ENCODE data around the gene KRTAP9-2.
"Not testable (repeated sequence)": the region's sequence is repeated elsewhere in the genome, so short reads cannot be mapped to it uniquely, and the experiment has no call there.

KRTAP9-2 gene

GRCh38 chr17:41237949-41238437, 11.5 kb downstream of the KRTAP9-2 start, which contains the start of gene KRTAP9-8:
TSS of gene KRTAP9-8 (plus strand) at chr17:41237999. CDS start at chr17:41238052, 53 bp downstream.
- H3K4me1 ChIP-seq (ENCODE audit: control insufficient read depth, insufficient read depth, low read length); POLR2A ChIA-PET; H3K4me3 ChIP-seq (ENCODE audit: low read depth, low read length); H3K27ac ChIP-seq (ENCODE audit: extremely low read depth, low read depth, low read length); H3K36me3 ChIP-seq (ENCODE audit: control insufficient read depth in 2 of 2, insufficient read depth in 1 of 2, low read length in 2 of 2); H3K9me3 ChIP-seq (ENCODE audit: control insufficient read depth, insufficient read depth, low read depth, low read length); CTCF ChIA-PET: not testable (repeated sequence)
- peak; percentile 94 for TF ChIP-seq ZIC2 (tag by site-specific recombination; IDR thresholded peaks at IDR 0.05)

GRCh38 chr17:41246995-41247787, 20.7 kb downstream of the KRTAP9-2 start:
- POLR2A ChIA-PET; H3K27ac ChIP-seq (ENCODE audit: extremely low read depth, low read depth, low read length); H3K36me3 ChIP-seq (ENCODE audit: control insufficient read depth in 2 of 2, insufficient read depth in 1 of 2, low read length in 2 of 2); H3K9me3 ChIP-seq (ENCODE audit: control insufficient read depth, insufficient read depth, low read depth, low read length); H3K4me3 ChIP-seq (ENCODE audit: low read depth, low read length); H3K4me1 ChIP-seq (ENCODE audit: control insufficient read depth, insufficient read depth, low read length): not testable (repeated sequence)
- TF ChIP-seq ZNF366 (tag by site-specific recombination; conservative IDR thresholded peaks at IDR 0.05) = peak; percentile 58
- CTCF ChIA-PET = interaction anchor here (0.6 to 0.7 kb wide), 2 partner anchors 333 to 678 kb away, joined by 3 to 5 read pairs; no protein-coding TSS in a partner anchor

- H3K4me1 ChIP-seq (ENCODE audit: control insufficient read depth, insufficient read depth, low read length); H3K4me3 ChIP-seq (ENCODE audit: low read depth, low read length); H3K9me3 ChIP-seq (ENCODE audit: control insufficient read depth, insufficient read depth, low read depth, low read length); H3K36me3 ChIP-seq (ENCODE audit: control insufficient read depth in 2 of 2, insufficient read depth in 1 of 2, low read length in 2 of 2); POLR2A ChIA-PET; H3K27ac ChIP-seq (ENCODE audit: extremely low read depth, low read depth, low read length): not testable (repeated sequence)
- CTCF ChIA-PET = interaction anchor here (0.6 kb wide), 1 partner anchor 300 kb away, joined by 4 read pairs; no protein-coding TSS in a partner anchor
- peak; percentile 73 for TF ChIP-seq ZIC2 (tag by site-specific recombination; IDR thresholded peaks at IDR 0.05)
- peak; percentile 56; the same call in 1 of the 2 replicates for TF ChIP-seq SCRT1 (tag by site-specific recombination; IDR thresholded peaks at IDR 0.05; ENCODE audit: borderline replicate concordance)
Measured at GRCh38 chr17:41249637-41250240, 23.3 kb downstream of the KRTAP9-2 start, which contains the start of gene KRTAP9-4. TSS of gene KRTAP9-4 (plus strand) at chr17:41249687. CDS start at chr17:41249721, 34 bp downstream.

- no peaks in the 10 kb centered on the region for H3K9me3 ChIP-seq (ENCODE audit: control insufficient read depth, insufficient read depth, low read depth, low read length)
- H3K36me3 ChIP-seq (ENCODE audit: control insufficient read depth in 2 of 2, insufficient read depth in 1 of 2, low read length in 2 of 2) = no peaks in the 10 kb centered on the region
- H3K4me1 ChIP-seq (ENCODE audit: control insufficient read depth, insufficient read depth, low read length) = no peaks in the 10 kb centered on the region
- ChIA-PET POLR2A (no interaction called here), CTCF (interaction anchor here (0.6 kb wide), 1 partner anchor 258 kb away, joined by 3 read pairs; no protein-coding TSS in a partner anchor)
- H3K4me3 ChIP-seq (ENCODE audit: low read depth, low read length) = no peak overlapping the region
- H3K27ac ChIP-seq (ENCODE audit: extremely low read depth, low read depth, low read length) = no peak overlapping the region
- TF ChIP-seq ZNF670 (tag by site-specific recombination; IDR thresholded peaks at IDR 0.05; ENCODE audit: low read depth) = no peak
- TF ChIP-seq ZNF488 (tag by site-specific recombination; IDR thresholded peaks at IDR 0.05) = no peak
- no peak for TF ChIP-seq ZBTB7A (tag by site-specific recombination; IDR thresholded peaks at IDR 0.05; ENCODE audit: low read depth)
- no peak for TF ChIP-seq ZNF837 (tag by site-specific recombination; IDR thresholded peaks at IDR 0.05)
- TF ChIP-seq REST (tag by site-specific recombination; IDR thresholded peaks at IDR 0.05) = no peak
Measured at GRCh38 chr17:41251261-41251660, 24.8 kb downstream of the KRTAP9-2 start.
